H9 (cell line): ENCODE measurements around the gene HAGH. TPM values are rescaled to one million over a fixed set of nuclear protein-coding genes. Genes with fewer than 3 reads are reported as not detected.
A peak's percentile ranks its signal among the peaks of the same experiment; 100 is the strongest.

Source experiments
- DNase-seq: peaks from one replicate; pipeline ENCODE4 v3.0.0-alpha.2; 2017
- H2AFZ ChIP-seq: one replicate; pipeline ENCODE4 v1.6.1; 2013; ENCODE audit warnings: mild to moderate bottlenecking, low read length, control low read depth, moderate library complexity
- H2AK5ac ChIP-seq: 2 replicates; pipeline ENCODE4 v1.6.1; 2013; ENCODE audit warnings: low read length, control low read depth, mixed read lengths; ENCODE audit not compliant: insufficient read length
- H2BK120ac ChIP-seq: one replicate; pipeline ENCODE4 v1.6.1; 2013; ENCODE audit warnings: low read depth, mild to moderate bottlenecking, low read length, control low read depth, inconsistent platforms; ENCODE audit not compliant: poor library complexity, severe bottlenecking
- H2BK12ac ChIP-seq: 2 replicates; pipeline ENCODE4 v1.6.1; 2013; ENCODE audit warnings: low read length, control low read depth, mixed read lengths, low read depth; ENCODE audit not compliant: insufficient read length
- H2BK15ac ChIP-seq: 2 replicates; pipeline ENCODE4 v1.6.1; 2013; ENCODE audit warnings: low read depth, low read length, control low read depth
- H2BK20ac ChIP-seq: one replicate; pipeline ENCODE4 v1.6.1; 2013; ENCODE audit warnings: low read depth, mild to moderate bottlenecking, low read length, control low read depth, inconsistent platforms; ENCODE audit not compliant: poor library complexity, severe bottlenecking
- H2BK5ac ChIP-seq: 2 replicates; pipeline ENCODE4 v1.6.1; 2013; ENCODE audit warnings: low read length, control low read depth, mixed read lengths; ENCODE audit not compliant: insufficient read length
- H3K14ac ChIP-seq: 2 replicates; pipeline ENCODE4 v1.6.1; 2013; ENCODE audit warnings: low read length, control low read depth; ENCODE audit not compliant: insufficient read depth
- H3K18ac ChIP-seq: 2 replicates; pipeline ENCODE4 v1.6.1; 2013; ENCODE audit warnings: low read depth, mild to moderate bottlenecking, mixed read lengths, low read length, control low read depth; ENCODE audit not compliant: insufficient read length
- H3K23ac ChIP-seq: 2 replicates; pipeline ENCODE4 v1.6.1; 2013; ENCODE audit warnings: low read length, control low read depth, mixed read lengths, low read depth; ENCODE audit not compliant: insufficient read length
- H3K23me2 ChIP-seq: 2 replicates; pipeline ENCODE4 v1.6.1; 2013; ENCODE audit warnings: low read depth, mild to moderate bottlenecking, mixed read lengths, low read length, control low read depth; ENCODE audit not compliant: insufficient read length, poor library complexity, severe bottlenecking
- H3K27ac ChIP-seq: 2 replicates; pipeline ENCODE4 v1.5.1; 2013; ENCODE audit warnings: low read length, control low read depth, mixed read lengths, low read depth; ENCODE audit not compliant: insufficient read length
- H3K27me3 ChIP-seq: 2 replicates; pipeline ENCODE4 v1.6.1; 2013; ENCODE audit warnings: low read length, control low read depth, inconsistent platforms; ENCODE audit not compliant: insufficient read depth
- H3K4ac ChIP-seq: 2 replicates; pipeline ENCODE4 v1.6.1; 2013; ENCODE audit warnings: low read depth, mild to moderate bottlenecking, control low read depth, inconsistent platforms, low read length, moderate library complexity
- H3K4me1 ChIP-seq: 2 replicates; pipeline ENCODE4 v1.6.1; 2013; ENCODE audit warnings: low read length, control low read depth, inconsistent platforms; ENCODE audit not compliant: insufficient read depth
- H3K4me2 ChIP-seq: 2 replicates; pipeline ENCODE4 v1.6.1; 2013; ENCODE audit warnings: low read length, control low read depth, mixed read lengths; ENCODE audit not compliant: insufficient read length, insufficient read depth
- H3K56ac ChIP-seq: 2 replicates; pipeline ENCODE4 v1.6.1; 2013; ENCODE audit warnings: low read depth, mild to moderate bottlenecking, mixed read lengths, low read length, control low read depth; ENCODE audit not compliant: insufficient read length
- H3K79me1 ChIP-seq: 2 replicates; pipeline ENCODE4 v1.6.1; 2013; ENCODE audit warnings: low read depth, mild to moderate bottlenecking, moderate library complexity, low read length, control low read depth, inconsistent platforms; ENCODE audit not compliant: insufficient read depth, poor library complexity, severe bottlenecking
- H3K79me2 ChIP-seq: 2 replicates; pipeline ENCODE4 v1.6.1; 2013; ENCODE audit warnings: low read length, control low read depth, inconsistent platforms; ENCODE audit not compliant: insufficient read depth
- H3K9ac ChIP-seq: 2 replicates; pipeline ENCODE4 v1.6.1; 2013; ENCODE audit warnings: low read length, control low read depth, mixed read lengths; ENCODE audit not compliant: insufficient read length; ENCODE audit errors: extremely low read depth
- H3K9me3 ChIP-seq: one replicate; pipeline ENCODE4 v1.6.1; 2013; ENCODE audit warnings: low read depth, low read length, inconsistent platforms; ENCODE audit not compliant: control insufficient read depth
- H3T11ph ChIP-seq: one replicate; pipeline ENCODE4 v1.6.1; 2013; ENCODE audit warnings: mild to moderate bottlenecking, low read length, control low read depth, inconsistent platforms
- H4K20me1 ChIP-seq: one replicate; pipeline ENCODE4 v1.6.1; 2013; ENCODE audit not compliant: control insufficient read depth, insufficient read length, insufficient read depth
- H4K5ac ChIP-seq: 2 replicates; pipeline ENCODE4 v1.6.1; 2013; ENCODE audit warnings: low read depth, mild to moderate bottlenecking, mixed read lengths, low read length, control low read depth; ENCODE audit not compliant: insufficient read length
- H4K8ac ChIP-seq: replicated peaks from 2 replicates; pipeline ENCODE4 v1.6.1; 2013; ENCODE audit warnings: low read length, control low read depth, mixed read lengths, low read depth; ENCODE audit not compliant: insufficient read length
- H4K91ac ChIP-seq: 2 replicates; pipeline ENCODE4 v1.6.1; 2013; ENCODE audit warnings: low read depth, mild to moderate bottlenecking, moderate library complexity, mixed read lengths, low read length, control low read depth; ENCODE audit not compliant: insufficient read length
- H3K27ac Mint-ChIP-seq, 3 experiments: 2 replicates in 2 of 3; 3 replicates in 1 of 3; pipeline ENCODE4 v1.8.0; 2020 to 2021; ENCODE audit warnings: mixed read lengths in 3 of 3, mild to moderate bottlenecking in 1 of 3, moderate library complexity in 1 of 3
- H3K27me3 Mint-ChIP-seq: 2 replicates; pipeline ENCODE4 v1.8.0; 2021; ENCODE audit warnings: low read depth, mild to moderate bottlenecking, moderate library complexity, mixed read lengths
- H3K36me3 Mint-ChIP-seq, 3 experiments: 2 replicates in 2 of 3; 3 replicates in 1 of 3; pipeline ENCODE4 v1.8.0; 2020 to 2021; ENCODE audit warnings: low read depth in 3 of 3, mixed read lengths in 3 of 3; ENCODE audit not compliant: insufficient read depth in 1 of 3
- H3K4me1 Mint-ChIP-seq, 2 experiments: 2 replicates each; pipeline ENCODE4 v1.8.0; 2020; ENCODE audit warnings: mixed read lengths in 2 of 2
- H3K4me3 Mint-ChIP-seq, 2 experiments: 2 replicates in 1 of 2; 3 replicates in 1 of 2; pipeline ENCODE4 v1.8.0; 2020 to 2021; ENCODE audit warnings: mild to moderate bottlenecking in 2 of 2, mixed read lengths in 2 of 2, moderate library complexity in 1 of 2
- H3K9me3 Mint-ChIP-seq, 2 experiments: 2 replicates in 1 of 2; 3 replicates in 1 of 2; pipeline ENCODE4 v1.8.0; 2020; ENCODE audit warnings: mild to moderate bottlenecking in 2 of 2, mixed read lengths in 2 of 2, moderate library complexity in 1 of 2
- WGBS: extraction: QIAGEN DNeasy Blood & Tissue Kit; methylation state at CpG from one replicate; pipeline ENCODE4 v1.1.7; 2013; ENCODE audit warnings: missing lambda C conversion rate, low lambda C conversion rate, mixed read lengths; ENCODE audit not compliant: insufficient read length; ENCODE audit errors: extremely low coverage; 5-methylcytosine and 5-hydroxymethylcytosine counted together
- total RNA-seq: library from RNA; stranded (reverse); gene quantifications from 2 replicates; pipeline ENCODE4 v1.2.1, GENCODE V29; 2021
- TF ChIP-seq, protein P1 (sequence below): fragments of 200-600 bp; sonication (generic); conservative IDR thresholded peaks from 3 replicates; pipeline ENCODE4 v1.8.0; 2021; ENCODE audit warnings: antibody characterized with exemption, mild to moderate bottlenecking

HAGH gene
- total RNA-seq, 1 experiment from 2014 or later = 30.0 TPM

DNA sequence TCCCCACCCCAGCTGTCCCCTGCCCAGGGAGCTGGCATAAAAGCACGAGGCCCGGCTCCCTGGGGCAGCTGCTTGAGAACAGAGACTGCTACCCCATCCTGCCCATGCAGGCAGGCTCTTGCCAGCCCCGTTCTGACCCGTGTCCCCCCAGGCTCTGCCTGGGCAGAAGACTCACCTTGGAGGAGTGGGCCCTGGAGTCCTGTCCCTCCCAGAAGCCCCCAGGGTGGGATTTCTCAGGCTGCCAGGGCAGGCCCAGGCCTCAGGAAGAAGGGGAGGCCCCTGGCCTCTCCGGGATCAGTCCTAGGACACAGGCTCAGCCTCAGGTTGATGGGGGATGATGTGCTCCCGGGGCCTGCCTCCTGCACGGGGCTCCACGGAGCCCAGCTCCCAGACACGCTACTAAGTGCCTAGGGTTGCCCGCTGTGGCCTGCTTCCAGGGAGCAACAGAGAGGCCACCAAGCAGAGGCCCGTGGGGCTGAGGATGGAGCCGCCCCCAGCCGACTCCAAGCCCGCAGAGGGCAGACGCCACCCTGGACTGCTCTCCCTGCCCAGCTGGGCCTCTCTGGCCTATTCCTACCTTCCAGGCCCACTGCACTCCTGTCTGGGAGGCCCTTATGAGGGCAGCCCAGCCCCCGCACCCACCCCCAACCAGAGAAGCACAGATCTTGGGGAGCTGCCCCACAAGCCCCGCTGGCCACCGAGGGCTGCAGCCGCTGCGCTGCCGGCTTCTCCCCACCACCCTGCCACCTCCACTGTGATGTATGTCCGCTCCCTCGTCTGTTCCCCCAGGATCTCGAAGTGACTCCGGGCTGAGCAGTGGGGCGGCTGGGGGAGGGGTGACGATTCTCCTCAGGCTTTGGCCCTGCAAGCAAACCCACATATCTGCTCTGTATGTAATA lies 57.0 kb downstream of the HAGH start:
- no peak overlapping the region for H3K27ac ChIP-seq

More for the DNA sequence above, 57.0 kb downstream of the HAGH start:
- WGBS = no CpG with 5 or more reads among the region's 27 CpGs
- no peak overlapping the region for H2BK15ac ChIP-seq
- H3K79me2 ChIP-seq = no peaks in the 10 kb centered on the region; the same call in 1 of the 2 replicates
- H3K4me1 ChIP-seq = no peaks in the 10 kb centered on the region
- no peak overlapping the region for H4K8ac ChIP-seq
- no peaks in the 10 kb centered on the region for H3K27me3 ChIP-seq
- DNase-seq = no peak
- Mint-ChIP-seq H3K36me3 (peaks cover 11 to 38% (median 37%) of the 10 kb centered on the region in 3 experiments; a peak in 6 of 7 replicates), H3K27ac (peak overlapping the region in 1 of 3 experiments; percentile 81; a peak in 1 of 7 replicates), H3K4me1 (peaks cover 3 to 18% of the 10 kb centered on the region in 2 experiments), H3K9me3 (no peaks in the 10 kb centered on the region), H3K27me3 (no peaks in the 10 kb centered on the region; the same call in 1 of the 2 replicates), H3K4me3 (peak overlapping the region; percentile 91 to 98)
- no peak overlapping the region for H2AFZ ChIP-seq
- H2BK20ac ChIP-seq = no peak overlapping the region
- no peak overlapping the region for H4K5ac ChIP-seq
- H2BK12ac ChIP-seq = no peak overlapping the region
- no peak overlapping the region for H3K18ac ChIP-seq
- H3K4me2 ChIP-seq = peak overlapping the region; percentile 47
- H4K91ac ChIP-seq = no peak overlapping the region
- H2AK5ac ChIP-seq = no peak overlapping the region
- no peaks in the 10 kb centered on the region for H4K20me1 ChIP-seq
- TF ChIP-seq, protein P1, sequence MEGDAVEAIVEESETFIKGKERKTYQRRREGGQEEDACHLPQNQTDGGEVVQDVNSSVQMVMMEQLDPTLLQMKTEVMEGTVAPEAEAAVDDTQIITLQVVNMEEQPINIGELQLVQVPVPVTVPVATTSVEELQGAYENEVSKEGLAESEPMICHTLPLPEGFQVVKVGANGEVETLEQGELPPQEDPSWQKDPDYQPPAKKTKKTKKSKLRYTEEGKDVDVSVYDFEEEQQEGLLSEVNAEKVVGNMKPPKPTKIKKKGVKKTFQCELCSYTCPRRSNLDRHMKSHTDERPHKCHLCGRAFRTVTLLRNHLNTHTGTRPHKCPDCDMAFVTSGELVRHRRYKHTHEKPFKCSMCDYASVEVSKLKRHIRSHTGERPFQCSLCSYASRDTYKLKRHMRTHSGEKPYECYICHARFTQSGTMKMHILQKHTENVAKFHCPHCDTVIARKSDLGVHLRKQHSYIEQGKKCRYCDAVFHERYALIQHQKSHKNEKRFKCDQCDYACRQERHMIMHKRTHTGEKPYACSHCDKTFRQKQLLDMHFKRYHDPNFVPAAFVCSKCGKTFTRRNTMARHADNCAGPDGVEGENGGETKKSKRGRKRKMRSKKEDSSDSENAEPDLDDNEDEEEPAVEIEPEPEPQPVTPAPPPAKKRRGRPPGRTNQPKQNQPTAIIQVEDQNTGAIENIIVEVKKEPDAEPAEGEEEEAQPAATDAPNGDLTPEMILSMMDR = no peak
- no peak overlapping the region for H3K4ac ChIP-seq
- H3K56ac ChIP-seq = no peak overlapping the region
- H3T11ph ChIP-seq = no peak overlapping the region
- H3K9ac ChIP-seq = no peak overlapping the region
- peaks cover 9% of the 10 kb centered on the region for H3K23me2 ChIP-seq
- H3K23ac ChIP-seq = no peak overlapping the region
- no peaks in the 10 kb centered on the region for H3K9me3 ChIP-seq
- peaks cover 5% of the 10 kb centered on the region for H3K79me1 ChIP-seq
- H2BK5ac ChIP-seq = no peak overlapping the region
- H2BK120ac ChIP-seq = no peak overlapping the region
- no peak overlapping the region for H3K14ac ChIP-seq
